HG03175 (cell line): ENCODE data around the gene PTGR2.
"Not testable (repeated sequence)": the region's sequence is repeated elsewhere in the genome, so short reads cannot be mapped to it uniquely, and the experiment has no call there.

Experiments
- ATAC-seq: cut with Tn5 transposase; IDR thresholded peaks from one replicate; pipeline ENCODE4 v1.9.1; 2021; ENCODE audit warnings: mild to moderate bottlenecking, moderate library complexity; ENCODE audit not compliant: unreplicated experiment

The PTGR2 gene

GRCh38 chr14:73851567-73852382 is at the start of gene PTGR2:
TSS of gene PTGR2 (plus strand) at chr14:73851831. CDS start at chr14:73858863, 7,032 bp downstream.
- peak; percentile 87 for ATAC-seq

DNA sequence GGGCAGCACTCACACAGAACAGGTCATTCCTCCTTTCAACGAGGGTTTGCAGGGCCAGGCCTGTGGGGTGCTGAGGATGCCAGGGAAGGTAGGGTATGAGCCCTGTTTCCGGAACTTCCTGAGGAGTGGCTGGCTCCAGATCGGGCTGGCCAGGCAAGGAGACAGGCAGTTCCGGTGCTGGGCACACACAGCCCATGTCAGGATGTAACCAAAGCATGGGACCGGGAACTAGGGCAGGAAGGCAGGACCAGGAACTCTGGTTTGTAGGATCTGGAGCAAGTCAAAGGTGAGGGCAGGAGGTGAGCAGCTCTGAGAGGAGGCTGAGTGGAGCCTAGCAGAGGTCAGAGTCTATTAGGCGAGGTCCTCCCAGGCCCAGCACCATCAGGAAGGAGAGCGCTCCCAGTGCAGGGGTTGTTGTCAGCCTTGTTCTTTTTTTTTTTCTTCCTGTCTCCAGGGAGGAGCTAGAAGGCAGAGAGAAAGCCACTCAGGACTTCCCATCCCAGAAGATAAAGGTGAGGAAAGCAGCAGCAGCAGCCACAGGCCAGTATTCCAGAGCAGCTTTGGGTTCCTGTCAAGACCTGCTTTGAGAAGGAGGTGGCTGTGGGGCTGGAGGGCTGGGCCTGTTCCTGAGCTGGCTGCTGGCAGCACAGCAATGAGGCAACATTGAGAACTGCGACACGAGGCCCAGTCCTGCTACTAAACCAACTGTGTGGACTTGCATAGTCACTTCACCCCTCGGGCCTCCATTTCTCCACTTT is 49.0 kb upstream of the PTGR2 start:
- ATAC-seq = no peak

DNA sequence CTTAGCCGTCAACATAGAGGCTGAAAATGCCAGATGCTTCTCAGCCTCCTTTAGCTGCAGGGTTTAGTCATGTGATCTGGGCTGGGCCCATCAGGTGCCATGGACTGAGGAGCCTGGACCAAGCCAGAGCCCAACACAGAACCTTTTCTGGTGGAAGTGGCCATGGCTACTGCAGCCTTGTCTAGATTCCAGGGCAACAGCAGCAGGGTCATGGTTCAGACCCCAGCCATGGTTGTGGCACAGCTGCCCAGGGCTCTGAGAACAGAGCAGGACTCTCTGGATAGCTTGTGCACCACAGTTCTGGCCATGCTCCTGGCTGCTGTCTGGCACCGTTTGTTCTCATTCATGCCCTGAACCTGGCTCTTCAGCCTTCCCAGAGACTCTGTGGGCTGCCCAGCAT is 47.0 kb upstream of the PTGR2 start:
- no peak for ATAC-seq

- ATAC-seq = no peak
These were observed 44.2 kb upstream of the PTGR2 start for GRCh38 chr14:73807457-73807856.

- no peak for ATAC-seq
These were observed 42.2 kb upstream of the PTGR2 start for GRCh38 chr14:73809391-73809790.

DNA sequence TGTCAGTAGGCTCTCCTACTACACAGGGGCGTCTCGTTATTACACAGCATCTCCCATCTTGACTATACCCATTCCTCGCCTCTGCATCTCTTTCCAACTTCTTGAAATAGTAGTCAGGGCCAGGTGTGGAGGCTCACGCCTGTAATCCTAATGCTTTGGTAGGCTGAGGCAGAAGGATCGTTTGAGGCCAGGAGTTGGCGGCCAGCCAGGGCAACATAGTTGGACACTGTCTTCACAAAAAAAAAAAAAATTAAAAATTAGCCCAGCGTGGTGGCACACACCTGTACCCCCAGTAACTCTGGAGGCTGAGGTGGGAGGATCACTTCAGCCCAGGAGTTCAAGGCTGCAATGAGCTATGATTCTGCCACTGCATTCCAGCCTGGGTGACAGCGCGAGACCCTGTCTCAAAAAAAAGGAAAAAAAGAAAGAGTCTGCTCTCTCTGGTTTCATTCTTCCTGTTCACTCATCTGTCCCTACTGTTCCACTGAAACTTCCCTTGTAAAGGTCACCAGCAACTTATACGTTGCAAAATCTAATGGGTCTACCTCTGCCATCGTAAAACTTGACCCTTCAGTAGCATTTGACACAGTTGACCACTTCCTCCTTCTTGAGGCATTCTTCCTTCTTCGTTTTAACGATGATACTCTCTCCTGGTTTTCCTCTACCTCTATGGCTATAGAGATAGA is 41.0 kb upstream of the PTGR2 start:
- ATAC-seq = no peak

DNA sequence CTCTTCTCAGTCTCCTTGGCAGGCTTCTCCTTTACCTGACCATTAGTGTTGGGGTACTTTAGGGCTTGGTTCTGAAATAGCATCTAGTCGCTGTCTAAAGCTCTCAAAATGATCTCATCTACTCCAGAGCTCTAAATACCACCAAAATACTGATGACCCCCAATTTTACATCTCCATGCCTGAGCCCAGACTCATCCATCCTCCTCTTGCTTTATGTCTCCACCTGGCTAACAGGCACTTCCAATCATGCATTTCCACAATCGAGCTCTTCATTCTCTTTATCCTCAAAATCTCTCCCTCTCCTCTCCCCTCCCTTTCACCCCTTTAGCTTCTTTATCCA is 40.5 kb upstream of the PTGR2 start:
- ATAC-seq = no peak

- no peak for ATAC-seq
These were observed 37.5 kb upstream of the PTGR2 start for GRCh38 chr14:73814153-73814552.

GRCh38 chr14:73815849-73816248 is 35.8 kb upstream of the PTGR2 start:
- ATAC-seq = no peak

DNA sequence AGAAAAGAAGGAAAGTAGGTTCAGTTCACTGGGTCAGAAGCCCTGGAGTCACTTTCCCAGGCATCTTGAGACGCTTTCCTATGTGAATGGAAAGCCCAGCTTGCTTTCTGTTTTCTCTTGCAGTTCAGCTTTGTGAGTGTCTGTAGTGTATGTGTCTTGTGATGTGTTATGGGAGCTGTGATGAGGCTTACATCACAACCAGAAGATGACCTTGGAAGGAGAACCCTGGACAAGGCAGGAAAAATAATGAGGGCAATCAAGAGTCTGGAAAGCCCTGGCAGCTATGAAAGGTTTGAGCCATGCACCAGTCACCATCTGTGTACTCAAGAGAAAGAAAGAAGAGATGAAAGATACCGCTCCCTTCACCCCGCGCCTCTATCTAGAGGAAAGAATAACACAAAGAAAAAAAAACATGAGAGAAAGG is 35.2 kb upstream of the PTGR2 start:
- ATAC-seq = no peak

DNA sequence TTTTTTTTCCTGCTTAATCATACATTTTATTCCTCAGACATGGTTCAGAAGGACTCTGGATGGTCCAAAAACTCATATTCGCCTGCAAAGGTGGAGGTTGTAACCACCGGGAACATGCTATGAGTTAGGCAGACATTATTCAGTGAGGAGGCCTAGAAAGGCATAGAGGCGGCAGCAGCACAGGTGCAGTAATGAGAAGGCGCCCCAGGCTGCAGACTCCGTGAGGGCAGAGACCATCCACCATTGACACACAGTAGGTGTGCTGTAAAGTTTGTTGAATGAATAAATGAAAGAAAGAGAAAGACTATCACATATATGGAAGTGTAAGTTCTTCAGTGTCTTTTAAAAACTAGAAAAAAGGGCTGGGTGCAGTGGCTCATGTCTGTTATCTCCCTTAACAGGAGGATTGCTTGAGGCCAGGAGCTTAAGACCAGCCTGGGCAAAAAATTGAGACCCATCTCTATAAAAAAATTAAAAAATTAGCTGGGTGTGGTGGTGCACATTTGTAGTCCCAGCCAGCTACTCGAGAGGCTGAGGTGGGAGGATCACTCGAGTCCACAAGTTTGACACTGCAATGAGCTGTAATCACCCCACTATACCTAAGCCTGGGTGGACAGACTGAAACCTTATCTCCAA is 34.5 kb upstream of the PTGR2 start:
- ATAC-seq = no peak

DNA sequence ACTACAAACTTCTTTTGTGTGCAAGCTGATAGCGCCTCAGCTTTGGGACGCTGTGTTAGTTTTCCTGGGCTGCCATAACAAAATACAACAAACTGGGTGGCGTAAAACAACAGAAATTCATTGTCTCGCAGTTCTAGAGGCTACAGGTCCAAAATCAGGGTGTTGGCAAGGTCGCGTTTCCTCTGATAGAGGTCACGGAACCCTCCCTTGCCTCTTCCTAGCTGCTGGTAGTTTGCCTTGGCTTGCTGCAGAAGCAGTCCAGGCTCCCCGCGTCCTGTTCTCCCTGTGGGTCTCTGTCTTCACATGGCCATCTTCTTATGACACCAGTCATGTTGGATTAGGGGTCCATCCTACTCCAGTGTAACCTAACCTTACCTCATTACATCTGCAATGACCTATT is 32.8 kb upstream of the PTGR2 start:
- no peak for ATAC-seq

DNA sequence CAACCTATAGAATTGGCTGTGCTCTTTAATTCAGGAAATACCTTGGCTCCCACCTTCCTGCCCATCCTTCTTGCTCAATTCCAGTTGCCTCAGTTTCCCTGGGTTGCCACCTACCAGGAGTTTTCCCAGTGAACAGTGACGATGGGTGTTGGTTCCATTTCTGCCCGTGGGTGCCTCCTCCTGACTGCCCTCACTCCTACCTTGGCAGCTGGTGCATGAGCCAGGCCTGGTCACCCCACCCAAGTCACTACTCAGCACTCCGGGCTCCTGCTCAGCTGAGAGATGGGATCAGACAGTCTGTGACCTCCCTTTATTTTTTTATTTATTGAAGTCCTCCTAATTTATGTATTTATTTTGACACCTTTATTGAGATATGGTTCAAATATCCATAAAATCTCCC is 31.0 kb upstream of the PTGR2 start:
- ATAC-seq = no peak

GRCh38 chr14:73823339-73823885 is 28.2 kb upstream of the PTGR2 start:
- no peak for ATAC-seq

DNA sequence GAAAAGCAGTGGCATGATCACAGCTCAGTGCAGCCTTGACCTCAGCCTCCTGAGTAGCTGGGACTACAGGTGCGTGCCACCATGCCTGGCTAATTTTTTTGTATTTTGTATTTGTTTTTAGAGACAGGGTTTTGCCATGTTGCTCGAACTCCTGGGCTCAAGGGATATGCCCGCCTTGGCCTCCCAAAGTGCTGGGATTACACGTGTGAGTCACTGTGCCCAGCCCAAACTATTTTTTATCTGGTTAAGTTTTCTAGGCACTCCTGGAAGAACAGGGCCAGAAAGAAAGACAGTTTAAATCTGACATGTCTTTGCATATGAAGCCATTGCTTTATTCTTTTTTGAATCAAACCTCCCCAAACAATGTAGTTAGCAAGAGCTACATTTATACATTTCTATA is 27.5 kb upstream of the PTGR2 start:
- no peak for ATAC-seq

GRCh38 chr14:73824536-73824935 is 27.1 kb upstream of the PTGR2 start:
- ATAC-seq = no peak

GRCh38 chr14:73825551-73826188 is 26.0 kb upstream of the PTGR2 start:
- ATAC-seq = peak; percentile 66

DNA sequence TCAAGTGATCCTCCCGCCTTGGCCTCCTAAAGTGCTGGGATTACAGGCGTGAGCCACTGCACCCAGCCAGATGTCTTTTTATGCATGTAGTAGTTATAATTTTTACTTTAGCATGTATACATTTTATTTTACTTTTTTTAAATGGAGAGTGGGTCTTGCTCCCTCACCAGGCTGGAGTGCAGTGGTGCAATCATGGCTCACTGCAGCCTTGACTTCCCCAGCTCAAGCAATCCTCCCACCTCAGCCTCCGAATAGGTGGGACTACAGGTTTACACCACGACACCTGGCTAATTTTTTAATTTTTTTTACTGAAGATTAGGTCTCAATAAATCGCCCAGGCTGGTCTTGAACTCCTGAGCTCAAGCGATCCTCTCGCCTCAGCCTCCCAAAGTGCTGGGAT is 24.4 kb upstream of the PTGR2 start:
- ATAC-seq = not testable (repeated sequence)

DNA sequence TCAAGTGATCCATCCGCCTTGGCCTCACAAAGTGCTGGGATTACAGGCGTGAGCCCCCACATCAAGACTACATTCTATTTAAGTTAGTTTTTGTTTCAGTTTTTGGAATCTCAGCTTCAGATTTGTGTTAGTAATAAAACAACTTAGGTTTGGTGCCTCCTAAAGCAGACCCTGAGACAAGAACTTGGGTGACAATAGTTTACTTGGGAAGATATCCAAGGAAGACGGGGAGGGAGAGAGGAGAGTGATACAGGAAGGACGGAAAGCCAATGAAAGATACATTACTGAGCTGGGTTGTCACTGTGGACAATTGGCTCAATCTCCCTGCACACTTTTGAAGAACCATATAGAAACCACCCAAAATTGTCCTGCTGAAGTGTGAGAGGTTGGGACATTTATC is 22.6 kb upstream of the PTGR2 start:
- ATAC-seq = no peak
